ENCODE measurements around the gene EEF1E1.

- TF ChIP-seq POLR2A (IDR thresholded peaks at IDR 0.05; ENCODE audit: low read depth, low read length): no peak
- no peak for TF ChIP-seq POLR2AphosphoS5 (IDR thresholded peaks at IDR 0.05; ENCODE audit: low read depth, low read length)
Observed at GRCh38 chr6:8087870-8088754, 14.2 kb downstream of the EEF1E1 start.

Data from GM12892 (cell line).